Stimulated activated naive CD8-positive, alpha-beta T cell treated with anti-CD3 and anti-CD28 coated beads, Interleukin-15, amount 100 ng/mL, for 72 hours (primary cell): ENCODE data around the gene TMEM191C.
A peak's percentile ranks its signal among the peaks of the same experiment; 100 is the strongest.
"Not testable (repeated sequence)": the region's sequence is repeated elsewhere in the genome, so short reads cannot be mapped to it uniquely, and the experiment has no call there.

Experiments
- ATAC-seq: fragments of 150-1000 bp; cut with Tn5 transposase; 2 replicates; pipeline ENCODE4 v1.10.0; 2021; ENCODE audit warnings: mild to moderate bottlenecking, moderate library complexity
- DNase-seq, 2 donors: peaks; one replicate each; pipeline ENCODE4 v3.0.0; 2021 to 2022
- H3K27ac Mint-ChIP-seq, 2 donors: one replicate each; pipeline ENCODE4 v1.8.0; 2022; ENCODE audit warnings: mild to moderate bottlenecking in 2 of 2, mixed read lengths in 2 of 2, moderate library complexity in 2 of 2
- H3K27me3 Mint-ChIP-seq: one replicate; pipeline ENCODE4 v1.8.0; 2022; ENCODE audit warnings: mixed read lengths
- H3K4me1 Mint-ChIP-seq: one replicate; pipeline ENCODE4 v1.8.0; 2022; ENCODE audit warnings: mild to moderate bottlenecking, mixed read lengths
- H3K4me3 Mint-ChIP-seq, 2 donors: one replicate each; pipeline ENCODE4 v1.8.0; 2022; ENCODE audit warnings: mild to moderate bottlenecking in 2 of 2, mixed read lengths in 2 of 2, moderate library complexity in 1 of 2
- H3K9me3 Mint-ChIP-seq, 2 donors: one replicate each; pipeline ENCODE4 v1.8.0; 2022; ENCODE audit warnings: mixed read lengths in 2 of 2

The TMEM191C gene

DNA sequence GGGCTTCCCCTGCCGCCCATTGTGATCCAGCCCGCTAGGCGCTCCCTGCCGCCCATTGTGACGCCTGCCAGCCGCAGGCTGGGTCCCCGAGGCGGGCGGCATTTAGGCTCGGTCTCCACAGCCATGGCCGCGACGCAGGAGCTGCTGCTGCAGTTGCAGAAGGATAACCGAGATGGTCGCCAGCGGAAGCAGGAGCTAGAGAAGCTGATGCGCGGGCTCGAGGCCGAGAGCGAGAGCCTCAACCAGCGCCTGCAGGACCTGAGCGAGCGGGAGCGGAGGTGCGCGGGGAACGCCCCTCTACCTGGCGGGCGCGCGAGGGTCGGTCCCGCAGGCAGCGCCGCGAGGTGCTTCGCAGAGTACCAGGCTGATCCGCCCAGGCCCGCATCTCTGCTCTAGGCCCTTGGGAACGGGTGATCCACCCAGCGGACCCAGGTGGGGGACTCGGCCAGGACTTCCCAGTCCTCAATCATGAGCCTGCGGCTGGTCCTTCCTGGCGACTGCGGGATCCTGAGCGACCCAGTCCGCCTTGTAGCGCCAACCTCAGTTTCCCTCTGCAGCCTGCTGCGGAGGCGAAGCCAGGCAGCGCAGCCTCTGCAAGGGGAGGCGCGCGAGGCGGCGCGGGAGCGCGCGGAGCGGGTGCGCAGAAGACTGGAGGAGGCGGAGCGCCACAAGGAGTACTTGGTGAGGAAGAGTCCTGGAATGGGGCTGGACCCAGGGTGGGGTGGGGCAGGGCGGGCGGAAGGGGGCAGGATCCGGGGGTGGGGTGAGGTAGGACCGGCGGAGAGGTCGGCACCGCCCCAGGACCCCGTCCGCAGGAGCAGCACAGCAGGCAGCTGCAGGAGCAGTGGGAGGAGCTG, at the start of gene TMEM191C:
TSS of gene TMEM191C (plus strand) at position 51 of the 857 bp plus-strand sequence. CDS start at position 124, 73 bp downstream.
- H3K4me1 Mint-ChIP-seq, H3K9me3 Mint-ChIP-seq, H3K27me3 Mint-ChIP-seq, DNase-seq: not testable (repeated sequence)
- Mint-ChIP-seq H3K4me3 (peak within 1 kb of the TSS; percentile 92 to 93), H3K27ac (peak within 1 kb of the TSS; percentile 27 to 88)
- peak; percentile 6 for ATAC-seq

DNA sequence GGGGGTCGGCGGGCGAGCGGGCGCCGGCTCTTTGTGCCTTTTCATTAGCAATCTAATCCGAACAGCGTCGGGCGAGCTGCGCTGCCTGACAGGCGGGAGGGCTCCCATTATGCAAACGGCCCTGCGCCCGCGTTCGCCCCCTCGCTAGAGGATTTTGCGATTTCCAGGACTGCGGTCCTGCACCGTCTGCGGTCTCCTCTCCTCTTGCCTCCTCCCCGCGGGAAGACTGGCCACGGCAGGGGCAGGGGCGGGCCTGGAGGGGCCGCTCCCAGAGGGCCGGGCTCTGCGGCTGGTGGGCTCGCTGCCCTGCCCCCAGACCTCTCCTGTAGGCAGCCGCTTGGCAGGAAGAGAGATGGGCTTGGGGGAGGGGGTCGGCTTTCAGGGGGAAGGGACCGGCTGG, 49.3 kb upstream of the TMEM191C start:
- peak; percentile 36 for ATAC-seq
- H3K4me1 Mint-ChIP-seq, H3K27ac Mint-ChIP-seq, H3K4me3 Mint-ChIP-seq, H3K27me3 Mint-ChIP-seq, H3K9me3 Mint-ChIP-seq: not testable (repeated sequence)
- peak in 1 of 2 donors; percentile 31 for DNase-seq

DNA sequence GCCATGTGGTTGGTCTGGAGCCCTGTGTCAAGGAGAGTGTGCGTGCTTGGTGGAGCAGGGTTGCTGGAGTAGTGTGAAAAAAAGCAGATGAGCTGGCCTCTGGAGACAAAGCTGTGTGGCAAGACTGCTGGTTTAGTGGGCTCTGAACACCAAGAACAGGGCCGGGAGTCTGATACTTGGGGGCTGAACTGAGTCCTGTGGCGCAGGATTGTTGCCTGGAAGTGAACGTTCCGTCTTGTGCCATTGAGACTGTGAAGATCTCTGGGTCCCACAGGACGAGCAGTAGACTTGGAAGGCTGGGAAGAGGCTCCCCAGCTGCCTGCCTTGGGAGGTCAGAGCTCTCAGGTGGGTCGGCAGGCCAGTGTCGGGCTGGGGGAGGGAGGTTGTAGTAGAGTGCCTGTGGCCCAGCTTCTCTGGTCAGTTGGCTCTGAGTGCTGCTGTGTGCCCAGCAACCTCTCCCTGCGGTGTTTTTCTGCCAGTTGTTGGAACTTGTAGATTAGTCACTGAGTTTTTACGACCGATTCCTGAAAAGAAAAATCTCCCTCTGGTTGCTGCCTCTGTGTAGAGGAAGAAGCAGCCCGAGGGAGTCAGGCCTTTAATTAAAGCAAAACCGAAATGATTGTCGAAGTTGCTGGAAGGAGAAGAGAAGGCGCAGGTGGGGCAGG, 48.1 kb upstream of the TMEM191C start:
- not testable (repeated sequence) for H3K9me3 Mint-ChIP-seq, H3K4me3 Mint-ChIP-seq, H3K27me3 Mint-ChIP-seq, H3K4me1 Mint-ChIP-seq, ATAC-seq, H3K27ac Mint-ChIP-seq, DNase-seq

DNA sequence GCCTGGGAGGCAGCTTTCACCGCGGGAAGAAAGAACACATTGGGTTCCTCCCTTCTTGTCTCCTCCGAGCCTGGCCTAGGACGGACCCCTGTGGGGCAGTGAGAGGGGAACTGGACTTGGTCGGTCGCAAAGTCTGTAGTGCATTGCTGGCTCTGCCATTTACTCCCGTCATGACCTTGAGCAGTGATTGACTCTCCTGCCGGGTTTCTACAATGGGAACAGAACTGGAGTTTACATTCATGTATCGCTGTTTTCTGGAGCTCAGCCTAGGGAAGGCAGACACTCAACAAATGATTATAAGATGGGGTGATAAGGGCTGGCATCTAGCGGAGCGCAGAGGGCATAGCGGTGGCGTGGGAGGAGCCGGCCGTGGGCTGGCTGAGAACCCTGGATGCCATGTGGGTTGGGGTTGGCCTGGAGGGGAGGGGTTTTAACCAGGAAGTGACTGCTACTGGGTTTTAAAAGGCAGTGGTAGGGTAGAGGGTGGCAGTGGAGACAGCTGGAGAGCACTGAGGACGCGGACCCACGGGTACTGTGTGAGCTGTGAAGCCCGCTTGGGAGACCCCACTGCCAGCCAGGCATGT, 46.9 kb upstream of the TMEM191C start:
- H3K9me3 Mint-ChIP-seq, H3K4me1 Mint-ChIP-seq, H3K4me3 Mint-ChIP-seq, DNase-seq, H3K27ac Mint-ChIP-seq, H3K27me3 Mint-ChIP-seq: not testable (repeated sequence)
- ATAC-seq = peak; percentile 78

DNA sequence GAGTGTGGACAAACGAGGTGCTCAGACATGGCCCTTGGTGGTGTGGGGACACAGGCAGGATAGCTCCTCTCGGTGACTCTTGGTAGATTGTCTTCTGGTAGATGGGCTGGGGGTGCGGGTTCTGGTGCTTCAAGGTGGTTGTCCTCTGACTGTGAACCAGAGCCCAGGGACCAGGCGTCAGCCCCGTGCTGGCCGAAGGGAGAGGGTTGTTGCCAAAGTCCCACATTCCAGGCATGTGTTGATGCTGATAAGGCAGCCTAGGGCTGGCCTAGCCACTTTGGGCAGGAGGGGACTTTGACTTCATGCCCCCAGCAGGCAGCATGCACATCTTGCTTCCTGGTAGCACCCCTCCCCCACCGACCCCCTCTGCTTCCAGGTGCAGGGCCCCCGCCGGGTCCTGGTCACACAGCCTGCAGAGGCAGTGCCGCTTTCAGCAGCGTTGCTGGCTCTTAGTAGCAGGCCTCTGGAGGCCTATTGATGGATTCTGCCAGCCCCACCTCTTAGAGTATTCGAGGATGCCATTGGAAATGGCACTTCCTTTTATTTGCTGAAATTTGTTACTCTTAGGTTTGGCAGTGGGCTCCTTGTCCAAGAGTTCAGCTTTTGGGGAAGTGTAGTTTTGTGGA, 43.0 kb upstream of the TMEM191C start:
- H3K4me3 Mint-ChIP-seq, H3K4me1 Mint-ChIP-seq, H3K27me3 Mint-ChIP-seq, H3K27ac Mint-ChIP-seq, H3K9me3 Mint-ChIP-seq, DNase-seq, ATAC-seq: not testable (repeated sequence)

DNA sequence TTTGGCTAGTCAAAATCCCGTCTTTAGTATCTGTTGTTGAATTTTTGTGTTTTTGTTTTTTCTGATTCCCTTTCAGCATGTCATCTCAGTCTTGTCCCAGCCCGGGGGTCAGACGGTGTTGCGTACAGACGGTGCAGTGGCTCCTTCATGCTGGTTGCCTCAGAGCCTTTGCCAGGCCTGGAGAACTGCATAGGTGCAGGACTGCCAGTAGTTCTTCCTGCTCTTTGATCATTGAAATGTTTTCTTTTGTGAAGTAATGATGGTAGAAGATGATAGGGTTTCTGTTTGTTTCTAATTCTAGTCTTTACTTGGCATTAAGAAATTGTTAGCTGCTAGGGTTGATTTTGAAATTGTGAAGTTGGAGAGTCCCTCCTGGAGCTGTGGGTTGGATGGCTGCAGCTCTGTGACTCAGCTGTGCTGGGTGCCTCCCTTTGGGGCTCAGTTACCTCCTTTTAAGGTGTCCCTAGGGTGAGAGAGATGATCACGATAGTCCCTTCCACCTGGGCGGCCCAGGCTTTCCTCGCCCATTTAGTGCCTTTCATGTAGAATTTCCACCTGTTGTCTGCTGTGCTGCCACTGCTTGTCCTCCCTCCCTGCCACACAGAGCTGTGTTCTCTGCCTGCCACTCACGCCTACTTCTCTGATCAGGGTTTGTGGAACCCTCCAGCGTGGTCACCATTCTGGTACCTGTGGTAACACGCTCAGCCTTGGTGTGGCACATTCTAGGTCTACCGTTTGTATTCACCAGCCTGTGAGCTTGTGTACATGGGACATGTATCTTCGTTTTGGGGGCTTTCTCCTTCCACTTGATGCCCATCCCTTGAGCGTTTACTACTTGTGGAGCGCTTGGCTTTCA, 32.6 kb upstream of the TMEM191C start:
- peak; percentile 97 for ATAC-seq
- H3K4me1 Mint-ChIP-seq = not testable (repeated sequence)

DNA sequence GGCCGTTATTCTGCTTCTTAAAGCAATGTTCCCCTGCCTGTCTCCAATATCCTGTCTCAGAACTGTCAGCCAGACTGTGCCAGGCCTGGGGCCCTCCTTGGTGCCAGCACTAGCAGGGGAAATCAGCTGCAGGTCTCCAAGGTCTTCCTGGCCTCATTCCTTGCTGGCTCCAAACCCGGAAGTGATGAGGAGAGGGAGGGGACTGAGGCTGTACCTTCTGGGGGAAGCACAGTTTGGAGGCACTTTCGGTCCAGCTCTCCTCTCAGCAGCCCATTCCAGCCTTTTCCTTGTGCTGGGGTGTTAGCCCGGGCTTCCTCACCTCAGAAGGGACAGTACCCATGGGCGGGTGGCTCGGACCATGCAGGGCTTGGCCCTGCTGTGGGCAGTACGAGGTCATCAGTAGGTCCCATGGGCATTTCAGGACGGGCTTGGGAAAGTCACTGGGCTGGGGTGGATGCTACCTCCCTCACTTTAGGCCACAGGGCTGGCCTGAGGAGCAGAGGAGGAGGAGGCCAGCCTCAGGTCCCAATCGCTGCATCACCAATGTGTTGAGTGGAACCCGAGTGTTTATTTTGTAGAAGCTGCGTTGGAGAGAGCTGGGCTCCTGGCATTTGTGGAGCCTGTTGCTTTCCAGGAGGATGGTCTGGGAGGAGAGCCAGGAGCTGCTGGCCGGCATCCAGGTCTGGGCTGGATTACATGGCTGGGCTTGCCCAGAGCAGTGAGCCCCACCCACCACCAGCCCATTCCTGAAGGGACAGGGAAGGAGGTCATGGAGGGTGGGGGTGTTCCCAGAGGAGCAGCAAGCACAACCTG, 31.0 kb upstream of the TMEM191C start:
- not testable (repeated sequence) for H3K27ac Mint-ChIP-seq, H3K9me3 Mint-ChIP-seq

More for the DNA sequence above, 32.6 kb upstream of the TMEM191C start:
- H3K27ac Mint-ChIP-seq, H3K4me3 Mint-ChIP-seq, H3K27me3 Mint-ChIP-seq, DNase-seq, H3K9me3 Mint-ChIP-seq: not testable (repeated sequence)

DNA sequence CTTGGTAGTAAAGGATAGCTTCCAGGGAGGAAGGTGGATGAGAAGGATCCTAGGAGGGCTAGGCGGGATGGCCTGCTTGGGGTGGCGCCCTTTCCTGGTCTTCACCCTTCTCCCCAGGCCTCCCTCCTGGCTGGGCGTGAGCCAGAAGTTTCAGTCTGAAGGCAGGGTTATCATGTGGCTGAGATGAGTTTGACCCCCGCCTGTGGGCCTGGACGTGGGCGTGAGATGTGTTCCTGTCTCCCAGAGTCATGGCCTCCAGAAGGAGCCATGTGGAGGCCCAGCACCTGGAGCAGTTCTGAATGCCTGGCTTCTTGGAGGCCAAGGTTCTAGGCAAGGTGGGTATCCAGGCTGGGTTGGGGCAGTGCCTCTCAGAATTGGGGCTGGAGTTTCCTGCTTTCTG, 29.2 kb upstream of the TMEM191C start:
- H3K27me3 Mint-ChIP-seq, DNase-seq, H3K27ac Mint-ChIP-seq, H3K4me3 Mint-ChIP-seq, H3K4me1 Mint-ChIP-seq, ATAC-seq, H3K9me3 Mint-ChIP-seq: not testable (repeated sequence)

More for the DNA sequence above, 31.0 kb upstream of the TMEM191C start:
- not testable (repeated sequence) for H3K27me3 Mint-ChIP-seq, H3K4me3 Mint-ChIP-seq, H3K4me1 Mint-ChIP-seq, ATAC-seq, DNase-seq

DNA sequence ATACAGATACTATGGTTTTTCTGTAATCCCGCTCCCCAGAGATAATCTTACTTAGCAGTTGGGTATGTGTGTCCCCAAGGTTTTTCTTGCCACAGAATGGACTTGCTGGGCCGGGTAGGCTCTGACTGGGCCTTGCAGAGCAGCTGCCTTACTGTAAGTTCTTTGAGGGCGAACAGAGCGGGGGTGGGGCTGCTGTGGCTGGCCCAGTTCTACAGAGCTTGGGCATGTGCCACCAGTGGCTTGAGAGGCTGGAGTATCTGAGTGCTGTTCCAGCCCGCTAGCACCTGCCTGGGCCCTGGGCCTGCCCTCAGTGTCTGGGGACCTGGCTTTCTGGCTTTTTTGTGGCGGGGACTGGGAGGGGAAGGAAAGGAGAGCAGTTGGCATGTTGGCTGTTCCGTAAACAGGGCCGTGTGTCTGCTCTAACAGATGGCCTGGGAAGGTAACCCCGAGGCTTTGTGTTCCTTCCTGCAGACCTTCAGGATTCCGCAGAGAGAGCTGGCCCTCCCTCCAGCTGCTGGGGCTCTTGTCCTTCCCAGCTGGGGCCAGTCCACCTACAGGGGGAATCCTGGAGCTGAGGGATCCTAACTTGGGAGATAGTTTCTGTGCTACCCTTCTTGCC, 27.1 kb upstream of the TMEM191C start:
- H3K9me3 Mint-ChIP-seq, H3K27me3 Mint-ChIP-seq, H3K27ac Mint-ChIP-seq, ATAC-seq, H3K4me1 Mint-ChIP-seq, H3K4me3 Mint-ChIP-seq, DNase-seq: not testable (repeated sequence)

DNA sequence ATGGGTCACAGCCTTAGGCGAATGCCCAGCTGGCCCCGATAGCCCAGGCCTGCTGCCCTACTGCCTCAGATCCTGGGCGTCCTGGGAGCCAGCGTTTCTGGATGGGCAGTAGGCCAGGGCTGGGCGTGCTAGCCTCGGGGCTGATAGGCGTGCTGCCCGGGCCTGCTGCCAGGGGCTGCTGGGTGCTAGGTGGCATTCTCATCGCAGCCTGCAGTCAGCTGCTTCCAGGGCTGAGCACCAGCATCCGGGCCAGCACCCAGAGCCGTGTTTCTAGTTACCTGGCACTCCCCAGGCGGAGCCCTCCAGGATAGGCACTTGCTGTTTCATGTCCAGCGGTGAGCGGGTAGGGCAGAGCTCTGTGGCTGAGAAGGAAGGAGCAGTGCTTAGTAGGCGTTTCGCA, 26.5 kb upstream of the TMEM191C start:
- H3K4me1 Mint-ChIP-seq, H3K27ac Mint-ChIP-seq, DNase-seq, ATAC-seq, H3K4me3 Mint-ChIP-seq, H3K9me3 Mint-ChIP-seq, H3K27me3 Mint-ChIP-seq: not testable (repeated sequence)

DNA sequence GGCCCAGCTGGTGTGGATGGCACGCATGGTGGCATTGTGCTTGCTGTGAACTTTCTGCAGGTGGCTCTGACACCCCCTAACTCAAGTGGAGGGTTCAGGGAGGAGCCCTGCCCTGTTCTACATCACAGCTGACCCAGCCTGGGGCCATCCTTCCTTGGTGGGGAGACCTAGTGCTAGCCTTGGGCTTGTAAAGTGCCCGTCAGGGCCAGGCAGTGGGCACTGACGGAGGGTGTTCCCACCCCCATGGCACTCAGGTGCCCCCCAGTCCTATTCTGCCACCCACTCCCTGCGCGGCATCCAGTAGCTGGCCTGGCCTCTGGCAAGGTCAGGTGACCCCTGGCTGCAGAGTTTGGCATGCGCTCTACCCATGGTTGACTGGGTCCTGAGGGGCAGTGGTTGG, 26.0 kb upstream of the TMEM191C start:
- not testable (repeated sequence) for DNase-seq, ATAC-seq, H3K27me3 Mint-ChIP-seq, H3K27ac Mint-ChIP-seq, H3K9me3 Mint-ChIP-seq, H3K4me1 Mint-ChIP-seq, H3K4me3 Mint-ChIP-seq

DNA sequence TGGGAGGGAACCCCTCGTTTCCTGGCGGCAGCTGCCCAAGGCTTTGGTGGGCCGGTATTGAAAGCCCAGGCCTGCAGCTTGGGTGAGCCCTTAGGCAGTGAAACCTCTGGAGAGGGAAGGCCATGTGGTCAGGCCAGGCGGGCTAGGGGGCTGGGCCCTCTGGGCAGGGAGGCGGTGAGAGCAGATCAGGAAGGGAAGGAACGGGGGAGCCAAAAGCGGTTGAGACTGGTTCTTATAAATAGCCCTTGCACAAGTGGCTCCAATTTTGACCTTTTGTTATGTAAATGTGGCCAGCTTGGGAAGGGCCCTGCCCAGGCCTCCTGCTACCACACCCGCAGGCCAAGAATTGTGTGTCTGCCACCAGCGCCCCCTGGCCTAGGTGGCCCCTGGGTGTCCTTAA, 25.1 kb upstream of the TMEM191C start:
- not testable (repeated sequence) for H3K27me3 Mint-ChIP-seq, H3K9me3 Mint-ChIP-seq, ATAC-seq, DNase-seq, H3K4me3 Mint-ChIP-seq, H3K4me1 Mint-ChIP-seq, H3K27ac Mint-ChIP-seq

DNA sequence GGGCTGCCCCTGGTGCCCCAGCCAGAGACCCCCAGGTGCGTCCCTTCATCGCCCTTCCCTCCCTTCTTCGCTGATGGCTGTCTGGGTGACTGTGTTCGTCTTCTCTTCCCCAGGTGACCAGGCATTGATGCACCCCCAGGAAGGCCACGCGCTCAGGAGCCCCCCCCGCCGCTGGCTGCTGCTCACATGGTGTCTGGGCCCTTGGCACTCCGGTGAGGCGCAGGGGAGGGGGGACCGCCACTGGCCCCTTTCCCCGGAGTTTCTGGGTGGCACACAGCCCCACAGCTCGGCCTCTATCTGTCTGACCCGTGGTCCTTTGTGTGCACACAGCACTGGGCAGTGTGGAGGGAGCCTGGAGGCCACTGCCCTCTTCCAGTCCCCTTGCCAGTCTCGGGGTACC, 24.5 kb upstream of the TMEM191C start:
- ATAC-seq, H3K27ac Mint-ChIP-seq, H3K4me3 Mint-ChIP-seq, H3K9me3 Mint-ChIP-seq, H3K27me3 Mint-ChIP-seq, H3K4me1 Mint-ChIP-seq: not testable (repeated sequence)
- peak in 1 of 2 donors; percentile 5 for DNase-seq
